HepG2 (cell line): ENCODE data around the gene RPS2. TPM values are rescaled to one million over a fixed set of nuclear protein-coding genes. Genes with fewer than 3 reads are reported as not detected.

ENCODE experiments used
- ARID4A ChIP-seq: sonication (generic); formaldehyde crosslinking; IDR thresholded peaks from 2 replicates; pipeline ENCODE4 v1.5.0; 2020; ENCODE audit warnings: mild to moderate bottlenecking, missing genetic modification reagents, borderline replicate concordance
- CHCHD3 ChIP-seq: sonication (generic); formaldehyde crosslinking; IDR thresholded peaks from 2 replicates; pipeline ENCODE4 v1.8.0; 2022; ENCODE audit warnings: mild to moderate bottlenecking, missing genetic modification reagents, moderate library complexity
- E2F2 ChIP-seq: sonication (generic); formaldehyde crosslinking; IDR thresholded peaks from 2 replicates; pipeline ENCODE4 v1.4.0; 2020; ENCODE audit warnings: missing genetic modification reagents, borderline replicate concordance
- NFKBIZ ChIP-seq: IDR thresholded peaks from 2 replicates; pipeline ENCODE4 v1.6.1; 2018; ENCODE audit warnings: missing genetic modification reagents, missing compliant biosample characterization
- PBX2 ChIP-seq: IDR thresholded peaks from 2 replicates; pipeline ENCODE4 v1.6.1; 2016; ENCODE audit warnings: control low read depth
- POLR2A ChIP-seq, 2 experiments: IDR thresholded peaks; 2 replicates each; pipeline ENCODE4 v1.6.1; 2011; ENCODE audit warnings: low read depth in 2 of 2, low read length in 2 of 2, mild to moderate bottlenecking in 1 of 2, moderate library complexity in 1 of 2; ENCODE audit not compliant: insufficient read depth in 1 of 2
- REL ChIP-seq: sonication (generic); formaldehyde crosslinking; conservative IDR thresholded peaks from 2 replicates; pipeline ENCODE4 v1.8.0; 2022; ENCODE audit warnings: mild to moderate bottlenecking, missing genetic modification reagents, moderate library complexity
- YEATS2 ChIP-seq: sonication (generic); formaldehyde crosslinking; IDR thresholded peaks from 2 replicates; pipeline ENCODE4 v1.4.0; 2020; ENCODE audit warnings: missing genetic modification reagents, borderline replicate concordance
- ZBTB40 ChIP-seq, 2 experiments: fragments of 450-650 bp in 1 of 2; sonication (generic) in 1 of 2; formaldehyde crosslinking in 1 of 2; IDR thresholded peaks; 2 replicates each; pipeline versions ENCODE4 v1.6.1 to v1.8.0; 2016 to 2022; ENCODE audit warnings: antibody characterized with exemption in 1 of 2, mild to moderate bottlenecking in 1 of 2, missing genetic modification reagents in 1 of 2
- ZFP62 ChIP-seq: sonication (generic); formaldehyde crosslinking; IDR thresholded peaks from 2 replicates; pipeline ENCODE4 v1.4.0; 2020; ENCODE audit warnings: missing genetic modification reagents
- ZSCAN25 ChIP-seq: sonication (generic); formaldehyde crosslinking; IDR thresholded peaks from 2 replicates; pipeline ENCODE4 v1.8.0; 2022; ENCODE audit warnings: mild to moderate bottlenecking, missing genetic modification reagents
- polyA plus RNA-seq, 8 experiments: library from polyadenylated mRNA; depleted of rRNA in 3 of 8; stranded (reverse) in 7 of 8; unstranded in 1 of 8; fragments of >200 nt; fragmentation: Illumina TruSeq in 4 of 8; extraction: Trizol in 4 of 8; gene quantifications; 2 replicates each; pipeline versions ENCODE4 v1.2.1 to v1.2.3, GENCODE V29; 2011 to 2016; ENCODE audit warnings: low read depth in 4 of 8, missing spikeins in 1 of 8, mixed read lengths in 1 of 8; ENCODE audit not compliant: insufficient read depth in 1 of 8
- total RNA-seq, 5 experiments: library from RNA; depleted of rRNA; stranded (reverse); fragments of >200 nt; fragmentation: Illumina TruSeq; extraction: Trizol; gene quantifications; 2 replicates each; pipeline ENCODE4 v1.2.3, GENCODE V29; 2016; ENCODE audit warnings: low read depth in 1 of 5

RPS2 gene
- total and polyA plus RNA-seq, 2 of the 13 experiments (the other 11 are each of a cell fraction or from before 2014, with no cell fraction given) = 1,908 to 4,514 TPM

- TF ChIP-seq ZFP62 (CRISPR knock-in tag) (no peak), ZSCAN25 (CRISPR knock-in tag) (0 out of 2 replicates have a peak, but pooled peaks have one; percentile 17), YEATS2 (0 out of 2 replicates have a peak, but pooled peaks have one; percentile 6), REL (CRISPR knock-in tag) (0 out of 2 replicates have a peak, but pooled peaks have one; percentile 51), ARID4A (CRISPR knock-in tag) (peak; percentile 9; the same call in 1 of the 2 replicates), PBX2 (CRISPR knock-in tag) (no peak), CHCHD3 (no peak), POLR2A (IDR thresholded peaks at IDR 0.05; ENCODE audit: insufficient read depth in 1 of 2, low read depth in 2 of 2, low read length in 2 of 2) (peak; percentile 83 to 91), ZBTB40 (IDR thresholded peaks at IDR 0.05) (no peak), ZBTB40 (CRISPR knock-in tag; IDR thresholded peaks at IDR 0.05) (no peak), E2F2 (no peak), NFKBIZ (no peak)
Measured at GRCh38 chr16:1960665-1961630, 3.7 kb downstream of the RPS2 start (continued).
